Sciatic nerve (tissue), 2 donors: ENCODE data around the gene SRGAP2B. TPM values are rescaled to one million over a fixed set of nuclear protein-coding genes. Genes with fewer than 3 reads are reported as not detected.
"Not testable (repeated sequence)": the region's sequence is repeated elsewhere in the genome, so short reads cannot be mapped to it uniquely, and the experiment has no call there.

Experiments used
- ATAC-seq: fragments of 200-7000 bp; cut with Tn5 transposase; one replicate; pipeline ENCODE4 v1.9.1; 2020; ENCODE audit warnings: mild to moderate bottlenecking, moderate library complexity
- DNase-seq: peaks from one replicate; pipeline ENCODE4 v3.0.0-alpha.2; 2020; ENCODE audit warnings: low spot score
- intact Hi-C: fragments of 100-400 bp; cut with DNase I; formaldehyde crosslinking; loops from one replicate; pipeline ENCODE4 v1.14.2; 2022
- total RNA-seq: library from RNA; stranded (reverse); fragmentation: NEBNext Ultra II Directional; extraction: Animal tissue kit (Norgen Biotek cat#: 25700); gene quantifications from one replicate; pipeline ENCODE4 v1.2.1, GENCODE V29; 2021
- donor health status: DM: no; HTN: no; CAD: no.
- donor health status: DM: no; HTN: no; CAD: no.

SRGAP2B gene
- total RNA-seq, 1 donor from 2014 or later: 89.4 TPM

GRCh38 chr1:144882343-144882742 lies 212.8 kb downstream of the SRGAP2B start:
- DNase-seq: peak; percentile 51
- intact Hi-C loops, ATAC-seq: not testable (repeated sequence)

- intact Hi-C loops, ATAC-seq: not testable (repeated sequence)
- peak; percentile 18 for DNase-seq
Measured at GRCh38 chr1:144858607-144859006, 236.5 kb downstream of the SRGAP2B start.

Other genes starting within 250 kb of the SRGAP2B start
- 0.40 TPM for gene FAM72D, start 646 bp upstream of the SRGAP2B start, total RNA-seq
- gene PPIAL4D, start 146.8 kb upstream of the SRGAP2B start, total RNA-seq: not detected